GM23338 (cell line): ENCODE data around the gene RFC3. TPM values are rescaled to one million over a fixed set of nuclear protein-coding genes. Genes with fewer than 3 reads are reported as not detected.

Experiments
- ATAC-seq: fragments of 200-7000 bp; cut with Tn5 transposase; 3 replicates; pipeline ENCODE4 v1.9.1; 2020
- DNase-seq: peaks from one replicate; pipeline ENCODE4 v3.0.0-alpha.2; 2015; ENCODE audit warnings: low spot score
- H2AFZ ChIP-seq: fragments of 200-600 bp; sonication (generic); 2 replicates; pipeline ENCODE4 v1.8.0; 2016; ENCODE audit warnings: antibody characterized with exemption, mild to moderate bottlenecking, moderate library complexity
- H3F3A ChIP-seq: fragments of 200-600 bp; sonication (generic); replicated peaks from 2 replicates; pipeline ENCODE4 v1.8.0; 2017; ENCODE audit warnings: antibody characterized with exemption, mixed run types, low read depth
- H3K27ac ChIP-seq: fragments of 200-600 bp; sonication (generic); 2 replicates; pipeline ENCODE4 v1.6.1; 2016; ENCODE audit warnings: low read depth
- H3K27me3 ChIP-seq: fragments of 200-600 bp; sonication (generic); 2 replicates; pipeline ENCODE4 v1.8.0; 2016; ENCODE audit warnings: mild to moderate bottlenecking, mixed run types, moderate library complexity; ENCODE audit not compliant: insufficient read depth
- H3K36me3 ChIP-seq: fragments of 200-600 bp; sonication (generic); 2 replicates; pipeline ENCODE4 v1.8.0; 2016; ENCODE audit warnings: mild to moderate bottlenecking; ENCODE audit not compliant: insufficient read depth
- H3K4me1 ChIP-seq: fragments of 200-600 bp; sonication (generic); 2 replicates; pipeline ENCODE4 v1.8.0; 2016; ENCODE audit warnings: mild to moderate bottlenecking, moderate library complexity; ENCODE audit not compliant: insufficient read depth
- H3K4me2 ChIP-seq: fragments of 200-600 bp; sonication (generic); 2 replicates; pipeline ENCODE4 v1.7.1; 2017; ENCODE audit warnings: mixed run types
- H3K4me3 ChIP-seq: fragments of 200-600 bp; sonication (generic); 2 replicates; pipeline ENCODE4 v1.6.1; 2016; ENCODE audit warnings: mixed run types
- H3K79me2 ChIP-seq: fragments of 200-600 bp; sonication (generic); replicated peaks from 2 replicates; pipeline ENCODE4 v1.8.0; 2017; ENCODE audit warnings: mild to moderate bottlenecking; ENCODE audit not compliant: insufficient read depth
- H3K9me2 ChIP-seq: fragments of 200-600 bp; sonication (generic); 2 replicates; pipeline ENCODE4 v1.8.0; 2017; ENCODE audit not compliant: insufficient read depth
- H4K20me1 ChIP-seq: fragments of 200-600 bp; sonication (generic); replicated peaks from 2 replicates; pipeline ENCODE4 v1.8.0; 2017; ENCODE audit warnings: mild to moderate bottlenecking; ENCODE audit not compliant: insufficient read depth
- H3K27ac Mint-ChIP-seq: 2 replicates; pipeline ENCODE4 v1.8.0; 2020; ENCODE audit warnings: inconsistent platforms, mild to moderate bottlenecking, moderate library complexity, mixed read lengths
- H3K27me3 Mint-ChIP-seq: 3 replicates; pipeline ENCODE4 v1.8.0; 2022; ENCODE audit warnings: low read depth, mild to moderate bottlenecking, moderate library complexity, mixed read lengths, inconsistent platforms; ENCODE audit not compliant: insufficient read depth, poor library complexity
- H3K36me3 Mint-ChIP-seq: 3 replicates; pipeline ENCODE4 v1.8.0; 2021; ENCODE audit warnings: low read depth, mild to moderate bottlenecking, inconsistent platforms, moderate library complexity, mixed read lengths
- H3K4me1 Mint-ChIP-seq: 3 replicates; pipeline ENCODE4 v1.8.0; 2020; ENCODE audit warnings: mild to moderate bottlenecking, inconsistent platforms, mixed read lengths
- H3K4me3 Mint-ChIP-seq: 3 replicates; pipeline ENCODE4 v1.8.0; 2021; ENCODE audit warnings: moderate library complexity, mild to moderate bottlenecking, inconsistent platforms, mixed read lengths
- H3K9me3 Mint-ChIP-seq: 3 replicates; pipeline ENCODE4 v1.8.0; 2020; ENCODE audit warnings: moderate library complexity, mild to moderate bottlenecking, inconsistent platforms, mixed read lengths
- CREB1 ChIP-seq: fragments of 250-450 bp; sonication (Bioruptor Pico); IDR thresholded peaks from 2 replicates; pipeline ENCODE4 v1.5.0; 2020; ENCODE audit warnings: low read depth, mild to moderate bottlenecking, moderate library complexity
- CTCF ChIP-seq, 2 experiments: fragments of 200-600 bp in 1 of 2; sonication (generic) in 1 of 2; conservative IDR thresholded peaks; 2 replicates each; pipeline versions ENCODE4 v1.5.1 to v1.6.1; 2016 to 2017; ENCODE audit warnings: antibody characterized with exemption in 2 of 2, low read depth in 2 of 2, mild to moderate bottlenecking in 2 of 2, moderate library complexity in 1 of 2
- EZH2 ChIP-seq: fragments of 200-600 bp; sonication (generic); IDR thresholded peaks from one replicate; pipeline ENCODE4 v1.8.0; 2017; ENCODE audit warnings: antibody characterized with exemption, mild to moderate bottlenecking, low read depth; ENCODE audit not compliant: unreplicated experiment
- EZH2phosphoT487 ChIP-seq: fragments of 200-600 bp; sonication (generic); IDR thresholded peaks from one replicate; pipeline ENCODE4 v1.8.1; 2018; ENCODE audit warnings: antibody characterized with exemption; ENCODE audit not compliant: unreplicated experiment
- JUNB ChIP-seq: IDR thresholded peaks from one replicate; pipeline ENCODE4 v1.6.1; 2016; ENCODE audit warnings: antibody characterized with exemption; ENCODE audit not compliant: unreplicated experiment
- NANOG ChIP-seq: IDR thresholded peaks from 2 replicates; pipeline ENCODE4 v1.6.1; 2016; ENCODE audit warnings: antibody characterized with exemption, borderline replicate concordance
- POLR2AphosphoS5 ChIP-seq: IDR thresholded peaks from 2 replicates; pipeline ENCODE4 v1.6.1; 2016; ENCODE audit warnings: antibody characterized with exemption, low read depth
- REST ChIP-seq: IDR thresholded peaks from one replicate; pipeline ENCODE4 v1.6.1; 2018; ENCODE audit warnings: antibody characterized with exemption; ENCODE audit not compliant: unreplicated experiment
- STAT1 ChIP-seq: IDR thresholded peaks from one replicate; pipeline ENCODE4 v1.6.1; 2016; ENCODE audit warnings: antibody characterized with exemption; ENCODE audit not compliant: unreplicated experiment
- ZNF114 ChIP-seq: fragments of 250-450 bp; sonication (Bioruptor Pico); IDR thresholded peaks from 2 replicates; pipeline ENCODE4 v1.5.0; 2020; ENCODE audit warnings: mild to moderate bottlenecking, moderate library complexity
- ZNF331 ChIP-seq: fragments of 250-450 bp; sonication (Bioruptor Pico); IDR thresholded peaks from 2 replicates; pipeline ENCODE4 v1.5.0; 2020; ENCODE audit warnings: low read depth, mild to moderate bottlenecking, moderate library complexity
- polyA plus RNA-seq: library from polyadenylated mRNA; unstranded; fragments of >200 nt; fragmentation: Nextera tagmentation; extraction: Ambion mirVana; gene quantifications from 2 replicates; pipeline ENCODE4 v1.2.1, GENCODE V29; 2016
- total RNA-seq: library from RNA; depleted of rRNA; stranded (reverse); fragments of >200 nt; shearing (Covaris generic); gene quantifications from 2 replicates; pipeline ENCODE4 v1.2.3, GENCODE V29; 2014
- TF ChIP-seq, protein P1 (sequence below): IDR thresholded peaks from 2 replicates; pipeline ENCODE4 v1.6.1; 2016; ENCODE audit warnings: antibody characterized with exemption
- TF ChIP-seq, protein P2 (sequence below): fragments of 250-450 bp; sonication (Bioruptor Pico); IDR thresholded peaks from 2 replicates; pipeline ENCODE4 v1.5.0; 2020; ENCODE audit warnings: mild to moderate bottlenecking, moderate library complexity

RFC3 gene
- total and polyA plus RNA-seq, 2 experiments from 2014 or later: 48.7 to 75.5 TPM

DNA sequence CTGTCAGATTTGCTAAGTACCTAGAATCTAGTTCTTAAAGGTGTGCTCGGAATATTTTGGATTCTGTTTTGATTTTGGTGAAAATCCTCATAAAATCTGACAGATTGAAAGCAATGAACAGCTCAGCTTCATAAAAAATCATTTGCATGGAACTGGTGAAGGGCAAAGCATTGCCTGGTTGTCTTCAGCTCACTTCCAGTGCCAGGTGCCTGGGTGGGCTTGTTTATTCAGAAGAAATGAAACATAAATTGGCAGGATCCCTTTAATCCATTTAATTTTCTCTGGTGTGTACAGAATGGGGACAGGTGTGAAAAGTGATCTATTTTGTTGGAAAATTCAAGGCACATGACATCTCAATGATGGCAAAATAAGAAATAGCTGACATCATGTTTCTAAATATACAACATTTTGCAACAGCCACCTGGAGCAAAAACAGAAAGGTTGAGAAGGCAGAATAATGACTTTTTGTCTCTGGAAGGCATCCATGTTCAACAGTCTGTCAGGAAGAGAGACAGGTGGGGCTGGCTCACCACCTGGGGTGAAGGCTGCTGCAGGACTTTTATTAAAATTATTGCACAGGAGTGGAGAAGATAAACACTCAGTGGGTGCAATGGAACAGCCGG is 52.2 kb downstream of the RFC3 start:
- H3K79me2 ChIP-seq: no peaks in the 10 kb centered on the region
- no peaks in the 10 kb centered on the region for H3K27me3 ChIP-seq
- no peaks in the 10 kb centered on the region for H3K9me2 ChIP-seq
- TF ChIP-seq, protein P1, sequence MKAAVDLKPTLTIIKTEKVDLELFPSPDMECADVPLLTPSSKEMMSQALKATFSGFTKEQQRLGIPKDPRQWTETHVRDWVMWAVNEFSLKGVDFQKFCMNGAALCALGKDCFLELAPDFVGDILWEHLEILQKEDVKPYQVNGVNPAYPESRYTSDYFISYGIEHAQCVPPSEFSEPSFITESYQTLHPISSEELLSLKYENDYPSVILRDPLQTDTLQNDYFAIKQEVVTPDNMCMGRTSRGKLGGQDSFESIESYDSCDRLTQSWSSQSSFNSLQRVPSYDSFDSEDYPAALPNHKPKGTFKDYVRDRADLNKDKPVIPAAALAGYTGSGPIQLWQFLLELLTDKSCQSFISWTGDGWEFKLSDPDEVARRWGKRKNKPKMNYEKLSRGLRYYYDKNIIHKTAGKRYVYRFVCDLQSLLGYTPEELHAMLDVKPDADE: no peak
- TF ChIP-seq CTCF (conservative IDR thresholded peaks at IDR 0.05; ENCODE audit: low read depth in 2 of 2) (no peak), REST (no peak), EZH2phosphoT487 (no peak), ZNF331 (CRISPR knock-in tag) (no peak), POLR2AphosphoS5 (no peak), ZNF114 (CRISPR knock-in tag) (no peak), EZH2 (no peak), STAT1 (no peak), JUNB (no peak), CREB1 (CRISPR knock-in tag) (no peak), NANOG (no peak)
- TF ChIP-seq, protein P2, sequence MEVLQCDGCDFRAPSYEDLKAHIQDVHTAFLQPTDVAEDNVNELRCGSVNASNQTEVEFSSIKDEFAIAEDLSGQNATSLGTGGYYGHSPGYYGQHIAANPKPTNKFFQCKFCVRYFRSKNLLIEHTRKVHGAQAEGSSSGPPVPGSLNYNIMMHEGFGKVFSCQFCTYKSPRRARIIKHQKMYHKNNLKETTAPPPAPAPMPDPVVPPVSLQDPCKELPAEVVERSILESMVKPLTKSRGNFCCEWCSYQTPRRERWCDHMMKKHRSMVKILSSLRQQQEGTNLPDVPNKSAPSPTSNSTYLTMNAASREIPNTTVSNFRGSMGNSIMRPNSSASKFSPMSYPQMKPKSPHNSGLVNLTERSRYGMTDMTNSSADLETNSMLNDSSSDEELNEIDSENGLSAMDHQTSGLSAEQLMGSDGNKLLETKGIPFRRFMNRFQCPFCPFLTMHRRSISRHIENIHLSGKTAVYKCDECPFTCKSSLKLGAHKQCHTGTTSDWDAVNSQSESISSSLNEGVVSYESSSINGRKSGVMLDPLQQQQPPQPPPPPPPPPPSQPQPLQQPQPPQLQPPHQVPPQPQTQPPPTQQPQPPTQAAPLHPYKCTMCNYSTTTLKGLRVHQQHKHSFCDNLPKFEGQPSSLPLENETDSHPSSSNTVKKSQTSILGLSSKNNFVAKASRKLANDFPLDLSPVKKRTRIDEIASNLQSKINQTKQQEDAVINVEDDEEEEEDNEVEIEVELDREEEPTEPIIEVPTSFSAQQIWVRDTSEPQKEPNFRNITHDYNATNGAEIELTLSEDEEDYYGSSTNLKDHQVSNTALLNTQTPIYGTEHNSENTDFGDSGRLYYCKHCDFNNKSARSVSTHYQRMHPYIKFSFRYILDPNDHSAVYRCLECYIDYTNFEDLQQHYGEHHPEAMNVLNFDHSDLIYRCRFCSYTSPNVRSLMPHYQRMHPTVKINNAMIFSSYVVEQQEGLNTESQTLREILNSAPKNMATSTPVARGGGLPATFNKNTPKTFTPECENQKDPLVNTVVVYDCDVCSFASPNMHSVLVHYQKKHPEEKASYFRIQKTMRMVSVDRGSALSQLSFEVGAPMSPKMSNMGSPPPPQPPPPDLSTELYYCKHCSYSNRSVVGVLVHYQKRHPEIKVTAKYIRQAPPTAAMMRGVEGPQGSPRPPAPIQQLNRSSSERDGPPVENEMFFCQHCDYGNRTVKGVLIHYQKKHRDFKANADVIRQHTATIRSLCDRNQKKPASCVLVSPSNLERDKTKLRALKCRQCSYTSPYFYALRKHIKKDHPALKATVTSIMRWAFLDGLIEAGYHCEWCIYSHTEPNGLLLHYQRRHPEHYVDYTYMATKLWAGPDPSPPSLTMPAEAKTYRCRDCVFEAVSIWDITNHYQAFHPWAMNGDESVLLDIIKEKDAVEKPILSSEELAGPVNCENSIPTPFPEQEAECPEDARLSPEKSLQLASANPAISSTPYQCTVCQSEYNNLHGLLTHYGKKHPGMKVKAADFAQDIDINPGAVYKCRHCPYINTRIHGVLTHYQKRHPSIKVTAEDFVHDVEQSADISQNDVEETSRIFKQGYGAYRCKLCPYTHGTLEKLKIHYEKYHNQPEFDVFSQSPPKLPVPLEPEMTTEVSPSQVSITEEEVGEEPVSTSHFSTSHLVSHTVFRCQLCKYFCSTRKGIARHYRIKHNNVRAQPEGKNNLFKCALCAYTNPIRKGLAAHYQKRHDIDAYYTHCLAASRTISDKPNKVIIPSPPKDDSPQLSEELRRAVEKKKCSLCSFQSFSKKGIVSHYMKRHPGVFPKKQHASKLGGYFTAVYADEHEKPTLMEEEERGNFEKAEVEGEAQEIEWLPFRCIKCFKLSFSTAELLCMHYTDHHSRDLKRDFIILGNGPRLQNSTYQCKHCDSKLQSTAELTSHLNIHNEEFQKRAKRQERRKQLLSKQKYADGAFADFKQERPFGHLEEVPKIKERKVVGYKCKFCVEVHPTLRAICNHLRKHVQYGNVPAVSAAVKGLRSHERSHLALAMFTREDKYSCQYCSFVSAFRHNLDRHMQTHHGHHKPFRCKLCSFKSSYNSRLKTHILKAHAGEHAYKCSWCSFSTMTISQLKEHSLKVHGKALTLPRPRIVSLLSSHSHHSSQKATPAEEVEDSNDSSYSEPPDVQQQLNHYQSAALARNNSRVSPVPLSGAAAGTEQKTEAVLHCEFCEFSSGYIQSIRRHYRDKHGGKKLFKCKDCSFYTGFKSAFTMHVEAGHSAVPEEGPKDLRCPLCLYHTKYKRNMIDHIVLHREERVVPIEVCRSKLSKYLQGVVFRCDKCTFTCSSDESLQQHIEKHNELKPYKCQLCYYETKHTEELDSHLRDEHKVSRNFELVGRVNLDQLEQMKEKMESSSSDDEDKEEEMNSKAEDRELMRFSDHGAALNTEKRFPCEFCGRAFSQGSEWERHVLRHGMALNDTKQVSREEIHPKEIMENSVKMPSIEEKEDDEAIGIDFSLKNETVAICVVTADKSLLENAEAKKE: no peak
- DNase-seq (no peak), ATAC-seq (no peak)
- no peak overlapping the region for H3K4me3 ChIP-seq
- H4K20me1 ChIP-seq: no peaks in the 10 kb centered on the region
- H3K4me3 Mint-ChIP-seq: no peak overlapping the region
- H3K27me3 Mint-ChIP-seq: no peaks in the 10 kb centered on the region
- H3K4me1 ChIP-seq: no peaks in the 10 kb centered on the region
- no peak overlapping the region for H3K27ac ChIP-seq
- H3K36me3 ChIP-seq: 0 out of 2 replicates have a peak, but pooled peaks cover 6% of the 10 kb centered on the region
- no peaks in the 10 kb centered on the region for H3K9me3 Mint-ChIP-seq
- H3F3A ChIP-seq: no peaks in the 10 kb centered on the region
- H3K4me1 Mint-ChIP-seq: no peaks in the 10 kb centered on the region
- no peak overlapping the region for H2AFZ ChIP-seq
- H3K4me2 ChIP-seq: no peak overlapping the region
- H3K27ac Mint-ChIP-seq: no peak overlapping the region
- peaks cover 8% of the 10 kb centered on the region; the same call in 1 of the 3 replicates for H3K36me3 Mint-ChIP-seq
